BJ (cell line): ENCODE measurements around the gene EP400. TPM values are rescaled to one million over a fixed set of nuclear protein-coding genes. Genes with fewer than 3 reads are reported as not detected.

Experiments
- CTCF ChIA-PET: fragments of 350-600 bp; formaldehyde crosslinking; extraction: SDS; loops from one replicate; lab custom pipeline; 2021; ENCODE audit warnings: antibody characterized with exemption, inconsistent platforms; lab: Yijun Ruan, JAX
- POLR2A ChIA-PET: fragments of 300-600 bp; sonication (Branson Sonifier 250); formaldehyde crosslinking; extraction: SDS; loops from one replicate; lab custom pipeline; 2021; ENCODE audit warnings: antibody characterized with exemption; lab: Charles Lee
- DNase-seq: peaks from one replicate; pipeline ENCODE4 v3.0.0-alpha.2; 2011; ENCODE audit warnings: low read depth
- H3K27me3 ChIP-seq: 2 replicates; pipeline ENCODE4 v1.6.0; 2011; ENCODE audit warnings: low read length; ENCODE audit not compliant: control insufficient read depth, insufficient read depth
- H3K36me3 ChIP-seq: 2 replicates; pipeline ENCODE4 v1.5.1; 2011; ENCODE audit warnings: low read length; ENCODE audit not compliant: control insufficient read depth, insufficient read depth
- H3K4me3 ChIP-seq: 2 replicates; pipeline ENCODE4 v1.5.1; 2011; ENCODE audit warnings: low read depth, mild to moderate bottlenecking, control low read depth, low read length
- polyA plus RNA-seq: library from polyadenylated mRNA; depleted of rRNA; stranded (reverse); fragments of >200 nt; gene quantifications from 2 replicates; pipeline ENCODE4 v1.2.3, GENCODE V29; 2011
- TF ChIP-seq, protein P1 (sequence below): IDR thresholded peaks from 2 replicates; pipeline ENCODE4 v1.5.1; 2011; ENCODE audit warnings: low read depth, mild to moderate bottlenecking, control low read depth, inconsistent platforms, low read length, moderate library complexity; ENCODE audit not compliant: insufficient read depth

The EP400 gene
- polyA plus RNA-seq, 1 experiment = 2.5 TPM

DNA sequence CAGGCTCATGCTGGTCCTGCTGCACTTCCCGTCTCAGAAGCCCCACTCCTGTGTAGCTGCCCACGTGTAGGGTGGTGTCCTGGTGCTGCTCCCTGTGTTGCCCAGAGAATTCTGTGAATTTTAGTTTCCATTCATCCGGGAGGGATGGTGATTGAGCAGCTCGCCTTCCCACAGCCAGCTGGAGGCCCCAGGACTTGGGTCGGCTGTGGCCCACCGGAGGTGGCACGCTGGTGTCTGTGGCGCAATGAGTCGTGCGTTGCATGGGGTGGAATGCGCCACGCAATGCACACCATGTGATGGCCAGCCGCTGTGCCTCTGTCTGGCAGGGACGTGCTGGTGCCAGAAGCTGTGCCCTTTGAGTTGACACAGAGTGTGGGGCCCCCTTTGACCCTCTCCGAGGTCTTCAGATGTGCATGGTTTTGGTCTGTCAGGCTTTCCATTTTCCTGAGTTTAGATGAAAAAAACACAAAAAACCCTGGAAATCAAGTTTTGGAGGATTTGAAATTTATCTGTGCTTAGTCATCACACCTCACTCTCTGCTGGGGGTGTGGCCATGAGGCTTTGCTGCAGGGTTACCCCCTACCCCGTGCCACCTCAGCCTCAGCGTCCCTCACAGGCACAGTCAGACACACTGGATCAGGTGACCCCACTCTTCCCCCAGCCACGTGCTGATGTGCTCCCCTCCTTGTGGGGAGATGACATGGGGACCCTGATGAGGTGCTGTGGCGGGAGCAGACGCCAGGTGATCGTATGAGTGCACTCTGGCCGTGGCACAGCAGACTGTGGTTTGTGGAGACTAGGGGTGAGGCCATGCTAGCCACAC, 64.6 kb downstream of the EP400 start:
- ChIA-PET POLR2A (no interaction called here), CTCF (interaction anchor here (3.1 kb wide), 1 partner anchor 12 kb away, joined by 8 read pairs; no protein-coding TSS in a partner anchor)
- H3K4me3 ChIP-seq = no peak overlapping the region
- no peak for DNase-seq
- TF ChIP-seq, protein P1, sequence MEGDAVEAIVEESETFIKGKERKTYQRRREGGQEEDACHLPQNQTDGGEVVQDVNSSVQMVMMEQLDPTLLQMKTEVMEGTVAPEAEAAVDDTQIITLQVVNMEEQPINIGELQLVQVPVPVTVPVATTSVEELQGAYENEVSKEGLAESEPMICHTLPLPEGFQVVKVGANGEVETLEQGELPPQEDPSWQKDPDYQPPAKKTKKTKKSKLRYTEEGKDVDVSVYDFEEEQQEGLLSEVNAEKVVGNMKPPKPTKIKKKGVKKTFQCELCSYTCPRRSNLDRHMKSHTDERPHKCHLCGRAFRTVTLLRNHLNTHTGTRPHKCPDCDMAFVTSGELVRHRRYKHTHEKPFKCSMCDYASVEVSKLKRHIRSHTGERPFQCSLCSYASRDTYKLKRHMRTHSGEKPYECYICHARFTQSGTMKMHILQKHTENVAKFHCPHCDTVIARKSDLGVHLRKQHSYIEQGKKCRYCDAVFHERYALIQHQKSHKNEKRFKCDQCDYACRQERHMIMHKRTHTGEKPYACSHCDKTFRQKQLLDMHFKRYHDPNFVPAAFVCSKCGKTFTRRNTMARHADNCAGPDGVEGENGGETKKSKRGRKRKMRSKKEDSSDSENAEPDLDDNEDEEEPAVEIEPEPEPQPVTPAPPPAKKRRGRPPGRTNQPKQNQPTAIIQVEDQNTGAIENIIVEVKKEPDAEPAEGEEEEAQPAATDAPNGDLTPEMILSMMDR = no peak
- peaks cover 47% of the 10 kb centered on the region for H3K36me3 ChIP-seq
- H3K27me3 ChIP-seq = no peaks in the 10 kb centered on the region

DNA sequence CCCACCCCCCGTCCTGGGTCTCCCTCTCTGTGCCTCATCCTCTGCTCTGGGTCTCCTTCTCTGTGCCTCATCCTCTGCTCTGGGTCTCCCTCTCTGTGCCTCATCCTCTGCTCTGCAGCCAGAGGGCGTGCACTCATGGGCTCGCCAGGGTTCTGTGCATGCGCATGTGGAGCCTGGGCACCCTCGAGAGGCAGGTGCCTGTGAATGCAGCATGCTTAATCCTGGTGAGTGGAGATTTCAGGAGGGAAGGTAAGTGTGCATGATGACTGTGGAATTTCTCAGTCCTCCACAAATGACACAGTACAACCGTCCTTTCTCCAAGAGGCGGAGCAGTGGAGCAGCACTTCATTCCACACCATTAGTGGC, 65.2 kb downstream of the EP400 start:
- TF ChIP-seq, protein P1 = no peak
- Histone ChIP-seq H3K27me3 (no peaks in the 10 kb centered on the region), H3K36me3 (peaks cover 52% of the 10 kb centered on the region), H3K4me3 (no peak overlapping the region)
- POLR2A ChIA-PET = no interaction called here
- CTCF ChIA-PET = no interaction called here
- DNase-seq = no peak

DNA sequence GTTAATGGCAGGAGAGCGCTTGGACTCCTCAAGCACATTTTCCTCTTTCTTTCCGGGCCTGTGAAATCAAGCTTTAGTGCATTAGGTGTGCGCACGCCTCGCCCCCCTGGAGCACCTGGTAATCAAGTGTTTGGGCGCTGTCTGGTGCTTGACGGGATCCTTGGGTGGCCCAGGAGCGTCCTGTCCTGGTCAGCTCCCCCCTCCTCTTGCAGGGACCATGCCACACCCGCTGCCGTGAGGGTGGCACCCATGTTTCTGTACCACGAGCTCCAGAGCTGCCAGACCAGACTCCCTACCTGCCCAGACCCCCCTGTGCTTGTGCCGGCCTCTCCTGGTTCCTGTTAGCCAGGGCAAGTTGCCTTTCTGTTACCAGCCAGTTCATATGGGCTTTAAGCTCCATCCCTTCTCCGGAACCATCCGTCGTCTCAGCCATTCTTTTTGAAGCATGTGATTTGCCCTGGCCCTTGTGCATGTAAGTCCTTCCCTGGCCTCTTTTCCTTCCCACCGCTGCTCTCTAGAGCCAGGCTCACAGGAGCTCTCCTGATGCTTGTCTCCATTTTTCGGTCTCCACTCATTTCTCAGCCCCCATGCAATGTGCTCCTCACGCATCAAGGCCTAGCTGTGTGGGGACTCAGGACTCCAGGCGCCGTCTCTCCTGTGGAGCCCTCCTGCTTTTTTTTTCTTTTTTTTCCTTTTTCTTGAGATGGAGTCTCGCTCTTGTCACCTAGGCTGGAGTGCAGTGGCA, 66.1 kb downstream of the EP400 start:
- Histone ChIP-seq H3K36me3 (peaks cover 57% of the 10 kb centered on the region), H3K4me3 (no peak overlapping the region), H3K27me3 (no peaks in the 10 kb centered on the region)
- CTCF ChIA-PET = interaction anchor here (0.7 to 0.9 kb wide), 2 partner anchors 9 to 14 kb away, joined by 3 read pairs; no protein-coding TSS in a partner anchor
- POLR2A ChIA-PET = no interaction called here
- DNase-seq = no peak
- TF ChIP-seq, protein P1 = no peak

DNA sequence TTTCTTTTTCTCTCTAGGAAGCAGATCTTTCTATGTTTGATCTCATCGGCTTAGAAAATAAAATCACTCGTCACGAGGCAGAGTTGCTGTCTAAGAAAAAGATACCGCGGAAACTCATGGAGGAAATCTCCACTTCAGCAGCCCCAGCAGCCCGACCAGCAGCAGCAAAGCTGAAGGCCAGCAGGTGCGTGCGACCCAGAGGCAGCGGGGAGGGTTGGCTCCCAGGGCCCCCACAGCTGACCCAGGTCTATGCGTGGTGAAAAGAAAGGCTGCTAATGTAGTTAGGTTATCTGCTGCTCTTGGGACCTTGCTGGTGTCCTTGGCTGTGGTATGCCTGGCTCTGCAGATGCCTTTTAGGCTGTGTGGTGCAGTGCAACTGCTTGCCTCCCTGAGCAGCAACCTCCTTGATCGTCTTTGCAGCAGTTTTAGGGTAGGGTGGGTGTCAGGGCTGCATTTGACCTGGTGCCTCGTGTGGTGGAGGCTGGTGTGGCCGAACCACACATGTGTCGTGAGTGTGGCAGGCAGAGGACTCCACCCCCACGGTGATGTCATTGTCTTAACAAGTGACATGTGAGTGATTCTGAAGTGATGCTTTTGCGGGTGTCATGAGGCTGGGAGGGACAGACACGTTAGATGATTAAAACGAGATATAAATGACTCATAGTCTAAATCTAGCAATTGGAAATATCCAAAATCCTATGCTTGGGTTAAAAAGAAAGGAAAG, 68.6 kb downstream of the EP400 start:
- TF ChIP-seq, protein P1 = no peak
- CTCF ChIA-PET = interaction anchor here (1.6 kb wide), 1 partner anchor 9 kb away, joined by 3 read pairs; no protein-coding TSS in a partner anchor
- no peak for DNase-seq
- POLR2A ChIA-PET = interaction anchor here (0.6 kb wide), 1 partner anchor 89 kb away, joined by 3 read pairs; no protein-coding TSS in a partner anchor
- H3K36me3 ChIP-seq = peaks cover 45% of the 10 kb centered on the region
- no peak overlapping the region for H3K4me3 ChIP-seq
- H3K27me3 ChIP-seq = no peaks in the 10 kb centered on the region

DNA sequence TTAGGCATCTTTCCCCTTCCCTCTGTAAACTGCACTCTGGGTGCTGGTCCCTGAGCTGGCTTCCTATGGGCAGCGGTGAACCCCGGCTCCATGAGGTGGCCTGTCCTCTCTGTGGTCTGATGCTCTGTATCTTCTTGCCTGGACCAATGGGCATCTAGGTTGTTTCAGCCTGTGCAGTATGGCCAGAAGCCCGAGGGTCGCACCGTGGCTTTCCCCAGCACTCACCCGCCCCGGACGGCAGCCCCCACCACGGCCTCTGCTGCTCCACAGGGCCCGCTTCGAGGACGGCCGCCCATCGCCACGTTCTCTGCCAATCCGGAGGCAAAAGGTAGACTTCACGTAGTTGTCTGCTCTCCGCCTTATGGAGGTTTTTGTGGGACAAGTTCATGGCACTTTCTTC, 70.1 kb downstream of the EP400 start:
- ChIA-PET POLR2A (no interaction called here), CTCF (interaction anchor here (0.9 kb wide), 1 partner anchor 27 kb away, joined by 4 read pairs; no protein-coding TSS in a partner anchor)
- Histone ChIP-seq H3K27me3 (no peaks in the 10 kb centered on the region), H3K4me3 (no peak overlapping the region), H3K36me3 (peaks cover 47% of the 10 kb centered on the region)
- TF ChIP-seq, protein P1 = no peak
- no peak for DNase-seq
